ENCODE results near the gene ARPC1A. TPM values are rescaled to one million over a fixed set of nuclear protein-coding genes. Genes with fewer than 3 reads are reported as not detected.
"Not testable (repeated sequence)": the region's sequence is repeated elsewhere in the genome, so short reads cannot be mapped to it uniquely, and the experiment has no call there.

Gene ARPC1A
- total RNA-seq, 1 experiment from 2014 or later: 201 TPM

GRCh38 chr7:99384523-99384922, 58.8 kb downstream of the ARPC1A start:
- peaks cover 83% of the 10 kb centered on the region for H3K36me3 Mint-ChIP-seq (ENCODE audit: insufficient read depth, unreplicated experiment)
- Histone ChIP-seq H3K4me3 (ENCODE audit: low read depth, low read length) (no peak overlapping the region), H3K27me3 (replicated peaks; ENCODE audit: control insufficient read depth, insufficient read depth, low read length) (no peaks in the 10 kb centered on the region), H3K4me1 (peaks cover 3% of the 10 kb centered on the region; the same call in 1 of the 2 replicates), H3K36me3 (ENCODE audit: control insufficient read depth, insufficient read depth, low read length) (no peaks in the 10 kb centered on the region; the same call in 1 of the 2 replicates), H3K9me3 (no peaks in the 10 kb centered on the region)
- H3K27ac Mint-ChIP-seq (ENCODE audit: unreplicated experiment): peak overlapping the region; percentile 32
- no peak for DNase-seq
- no peaks in the 10 kb centered on the region for H3K4me1 Mint-ChIP-seq (ENCODE audit: low read depth, unreplicated experiment)
- ChIA-PET CTCF (no interaction called here), POLR2A (no interaction called here)
- H3K27me3 Mint-ChIP-seq (ENCODE audit: insufficient read depth, unreplicated experiment): no peaks in the 10 kb centered on the region
- no TSS peak for BruUV-seq (replicated peaks)
- TF ChIP-seq, protein P1, sequence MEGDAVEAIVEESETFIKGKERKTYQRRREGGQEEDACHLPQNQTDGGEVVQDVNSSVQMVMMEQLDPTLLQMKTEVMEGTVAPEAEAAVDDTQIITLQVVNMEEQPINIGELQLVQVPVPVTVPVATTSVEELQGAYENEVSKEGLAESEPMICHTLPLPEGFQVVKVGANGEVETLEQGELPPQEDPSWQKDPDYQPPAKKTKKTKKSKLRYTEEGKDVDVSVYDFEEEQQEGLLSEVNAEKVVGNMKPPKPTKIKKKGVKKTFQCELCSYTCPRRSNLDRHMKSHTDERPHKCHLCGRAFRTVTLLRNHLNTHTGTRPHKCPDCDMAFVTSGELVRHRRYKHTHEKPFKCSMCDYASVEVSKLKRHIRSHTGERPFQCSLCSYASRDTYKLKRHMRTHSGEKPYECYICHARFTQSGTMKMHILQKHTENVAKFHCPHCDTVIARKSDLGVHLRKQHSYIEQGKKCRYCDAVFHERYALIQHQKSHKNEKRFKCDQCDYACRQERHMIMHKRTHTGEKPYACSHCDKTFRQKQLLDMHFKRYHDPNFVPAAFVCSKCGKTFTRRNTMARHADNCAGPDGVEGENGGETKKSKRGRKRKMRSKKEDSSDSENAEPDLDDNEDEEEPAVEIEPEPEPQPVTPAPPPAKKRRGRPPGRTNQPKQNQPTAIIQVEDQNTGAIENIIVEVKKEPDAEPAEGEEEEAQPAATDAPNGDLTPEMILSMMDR (IDR thresholded peaks at IDR 0.05; ENCODE audit: insufficient read depth in 1 of 2, low read depth in 1 of 2, low read length in 1 of 2, severe bottlenecking in 1 of 2, unreplicated experiment in 1 of 2): no peak
- no peak overlapping the region for H3K4me3 Mint-ChIP-seq (ENCODE audit: unreplicated experiment)
- H3K9me3 Mint-ChIP-seq (ENCODE audit: unreplicated experiment): no peaks in the 10 kb centered on the region
- intact Hi-C loops (cut with micrococcal nuclease; ENCODE audit: unreplicated experiment): no loop called here

GRCh38 chr7:99385564-99385963, 59.9 kb downstream of the ARPC1A start:
- Mint-ChIP-seq H3K36me3 (ENCODE audit: insufficient read depth, unreplicated experiment) (peaks cover 83% of the 10 kb centered on the region), H3K27me3 (ENCODE audit: insufficient read depth, unreplicated experiment) (no peaks in the 10 kb centered on the region), H3K4me3 (ENCODE audit: unreplicated experiment) (no peak overlapping the region), H3K27ac (ENCODE audit: unreplicated experiment) (no peak overlapping the region), H3K9me3 (ENCODE audit: unreplicated experiment) (no peaks in the 10 kb centered on the region), H3K4me1 (ENCODE audit: low read depth, unreplicated experiment) (no peaks in the 10 kb centered on the region)
- no peak for DNase-seq
- TF ChIP-seq, protein P1 (IDR thresholded peaks at IDR 0.05; ENCODE audit: insufficient read depth in 1 of 2, low read depth in 1 of 2, low read length in 1 of 2, severe bottlenecking in 1 of 2, unreplicated experiment in 1 of 2): no peak
- intact Hi-C loops (cut with micrococcal nuclease; ENCODE audit: unreplicated experiment): loop anchor here (5.0 kb wide), 1 partner anchor 58 kb away; the partner anchor contains the start of gene ARPC1A
- Histone ChIP-seq H3K27me3 (replicated peaks; ENCODE audit: control insufficient read depth, insufficient read depth, low read length) (no peaks in the 10 kb centered on the region), H3K9me3 (no peaks in the 10 kb centered on the region), H3K4me3 (ENCODE audit: low read depth, low read length) (no peak overlapping the region), H3K4me1 (no peaks in the 10 kb centered on the region; the same call in 1 of the 2 replicates), H3K36me3 (ENCODE audit: control insufficient read depth, insufficient read depth, low read length) (peaks cover 1% of the 10 kb centered on the region)
- POLR2A ChIA-PET: no interaction called here
- CTCF ChIA-PET: no interaction called here
- no TSS peak for BruUV-seq (replicated peaks)

- no peaks in the 10 kb centered on the region for H3K9me3 ChIP-seq
- DNase-seq: peak in 1 of 2 experiments; percentile 43
- Mint-ChIP-seq H3K4me1 (ENCODE audit: low read depth, unreplicated experiment) (no peaks in the 10 kb centered on the region), H3K9me3 (ENCODE audit: unreplicated experiment) (no peaks in the 10 kb centered on the region), H3K27me3 (ENCODE audit: insufficient read depth, unreplicated experiment) (no peaks in the 10 kb centered on the region), H3K27ac (ENCODE audit: unreplicated experiment) (no peak overlapping the region), H3K36me3 (ENCODE audit: insufficient read depth, unreplicated experiment) (peaks cover 85% of the 10 kb centered on the region), H3K4me3 (ENCODE audit: unreplicated experiment) (no peak overlapping the region)
- TF ChIP-seq, protein P1 (IDR thresholded peaks at IDR 0.05; ENCODE audit: insufficient read depth in 1 of 2, low read depth in 1 of 2, low read length in 1 of 2, severe bottlenecking in 1 of 2, unreplicated experiment in 1 of 2): peak; percentile 31 to 37
- POLR2A ChIA-PET: no interaction called here
- no peaks in the 10 kb centered on the region for H3K27me3 ChIP-seq (replicated peaks; ENCODE audit: control insufficient read depth, insufficient read depth, low read length)
- no TSS peak for BruUV-seq (replicated peaks)
- CTCF ChIA-PET: no interaction called here
- H3K36me3 ChIP-seq (ENCODE audit: control insufficient read depth, insufficient read depth, low read length): peaks cover 4% of the 10 kb centered on the region
- intact Hi-C loops (cut with micrococcal nuclease; ENCODE audit: unreplicated experiment): loop anchor here (5.0 kb wide), 1 partner anchor 59 kb away; the partner anchor contains the start of gene ARPC1A
- H3K4me1 ChIP-seq: no peaks in the 10 kb centered on the region
- no peak overlapping the region for H3K4me3 ChIP-seq (ENCODE audit: low read depth, low read length)
These were observed 61.0 kb downstream of the ARPC1A start for GRCh38 chr7:99386584-99387238.

DNA sequence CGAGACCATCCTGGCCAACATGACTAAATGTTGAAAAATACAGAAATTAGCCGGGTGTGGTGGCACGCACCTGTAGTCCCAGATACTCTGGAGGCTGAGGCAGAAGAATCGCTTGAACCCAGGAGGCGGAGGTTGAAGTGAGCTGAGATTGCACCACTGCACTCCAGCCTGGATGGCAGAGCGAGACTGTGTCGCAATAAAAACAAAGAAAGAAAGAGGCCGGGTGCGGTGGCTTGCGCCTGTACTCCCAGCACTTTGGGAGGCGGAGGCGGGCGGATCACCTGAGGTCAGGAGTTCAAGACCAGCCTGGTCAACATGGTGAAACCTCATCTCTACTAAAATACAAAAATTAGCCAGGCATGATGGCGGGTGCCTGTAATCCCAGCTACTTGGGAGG, 61.5 kb downstream of the ARPC1A start:
- CTCF ChIA-PET; H3K4me1 Mint-ChIP-seq (ENCODE audit: low read depth, unreplicated experiment); POLR2A ChIA-PET; DNase-seq; H3K27me3 ChIP-seq (replicated peaks; ENCODE audit: control insufficient read depth, insufficient read depth, low read length); H3K36me3 ChIP-seq (ENCODE audit: control insufficient read depth, insufficient read depth, low read length); H3K4me3 ChIP-seq (ENCODE audit: low read depth, low read length); H3K4me3 Mint-ChIP-seq (ENCODE audit: unreplicated experiment); H3K27me3 Mint-ChIP-seq (ENCODE audit: insufficient read depth, unreplicated experiment); H3K9me3 ChIP-seq; H3K9me3 Mint-ChIP-seq (ENCODE audit: unreplicated experiment); BruUV-seq (replicated peaks); H3K27ac Mint-ChIP-seq (ENCODE audit: unreplicated experiment); H3K4me1 ChIP-seq: not testable (repeated sequence)
- intact Hi-C loops (cut with micrococcal nuclease; ENCODE audit: unreplicated experiment): loop anchor here (5.0 kb wide), 1 partner anchor 60 kb away; the partner anchor contains the start of gene ARPC1A
- peaks cover 90% of the 10 kb centered on the region for H3K36me3 Mint-ChIP-seq (ENCODE audit: insufficient read depth, unreplicated experiment)

Measured in Caco-2 (cell line).